ENCODE measurements around the gene SMIM35.

The SMIM35 gene

DNA sequence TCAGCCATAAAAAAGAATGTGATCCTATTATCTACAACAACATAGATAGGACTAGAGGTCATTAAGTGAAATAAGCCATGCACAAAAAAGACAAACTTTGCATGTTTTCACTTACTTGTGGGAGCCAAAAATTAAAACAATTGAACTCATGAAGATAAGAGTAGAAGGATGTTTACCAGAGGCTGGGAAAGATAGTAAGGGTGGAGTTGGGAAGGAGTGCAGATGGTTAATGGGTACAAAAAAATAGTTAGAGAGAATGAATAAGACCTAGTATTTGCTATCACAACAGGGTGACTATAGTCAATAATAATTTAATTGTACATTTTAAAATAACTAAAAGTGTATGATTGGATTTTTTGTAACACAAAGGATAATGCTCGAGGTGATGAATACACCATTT, 127.8 kb downstream of the SMIM35 start:
- H3K9ac ChIP-seq (ENCODE audit: insufficient read length) = no peak overlapping the region
- no peak overlapping the region for H3K27ac ChIP-seq
- TF ChIP-seq EZH2 (IDR thresholded peaks at IDR 0.05) (no peak), POLR2AphosphoS5 (IDR thresholded peaks at IDR 0.05; ENCODE audit: borderline replicate concordance, low read depth, low read length) (no peak), FOXP2 (optimal IDR thresholded peaks at IDR 0.05; ENCODE audit: control extremely low read depth, extremely low read length, insufficient read depth) (no peak)
- H3K4me3 ChIP-seq = no peak overlapping the region
- H3K9me3 ChIP-seq (ENCODE audit: low read depth, low read length) = no peaks in the 10 kb centered on the region
- no peaks in the 10 kb centered on the region for H3K36me3 ChIP-seq (ENCODE audit: insufficient read depth, low read length)
- no peak for DNase-seq (ENCODE audit: low read depth, low spot score)
